OCI-LY3 (cell line): ENCODE results near the gene SLC35G1.

Experiments used
- EZH2phosphoT487 ChIP-seq: fragments of 200-600 bp; shearing (Covaris generic); IDR thresholded peaks from 2 replicates; pipeline ENCODE4 v1.6.1; 2018; ENCODE audit warnings: antibody characterized with exemption, mixed run types, low read depth
- TF ChIP-seq, protein P1 (sequence below): fragments of 200-600, 300-600 bp; sonication (generic); IDR thresholded peaks from 2 replicates; pipeline ENCODE4 v1.5.1; 2014; ENCODE audit warnings: antibody characterized with exemption, low read length, low read depth

DNA sequence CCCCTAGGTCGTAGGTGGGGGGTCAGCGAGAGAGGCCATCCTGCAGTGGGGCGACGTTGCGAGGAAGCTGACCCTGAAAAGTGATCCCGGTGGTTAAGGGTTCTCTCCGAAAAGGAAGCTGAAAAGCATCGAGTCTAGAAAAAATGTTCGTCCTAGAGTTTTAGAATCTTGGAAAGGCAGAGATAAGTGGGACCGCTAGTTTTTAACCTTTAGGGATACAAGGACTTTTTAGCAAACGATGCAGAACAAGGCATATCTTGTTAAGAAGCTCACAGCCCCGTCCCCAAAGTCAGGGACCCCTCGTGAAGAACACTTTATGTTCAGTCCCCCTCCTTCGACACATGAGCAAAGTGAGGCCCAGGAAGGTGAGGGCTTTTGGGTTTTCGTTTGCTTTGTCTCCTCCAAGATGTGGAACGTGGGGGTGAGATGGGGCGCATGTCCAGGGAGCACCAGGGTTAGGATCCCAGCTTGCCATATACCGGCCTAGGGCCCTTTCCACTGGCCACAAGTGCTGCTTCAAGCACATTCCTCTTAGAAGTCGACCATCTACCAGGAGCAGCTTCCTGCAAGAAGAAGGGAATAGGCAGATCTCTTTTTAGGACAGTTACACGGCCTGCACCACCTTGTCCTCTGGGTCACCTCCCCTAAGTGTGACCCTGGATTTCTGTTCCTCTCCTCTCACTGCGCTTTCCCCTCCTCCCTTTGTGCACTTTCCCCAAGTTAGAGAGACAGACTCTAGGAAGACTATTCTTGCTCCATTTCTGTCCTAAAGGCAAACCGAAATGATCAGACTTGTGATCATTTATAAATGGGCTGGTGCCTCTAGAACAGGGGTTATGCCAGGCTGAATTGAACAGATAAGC is 969 bp downstream of the SLC35G1 start:
- TF ChIP-seq, protein P1, sequence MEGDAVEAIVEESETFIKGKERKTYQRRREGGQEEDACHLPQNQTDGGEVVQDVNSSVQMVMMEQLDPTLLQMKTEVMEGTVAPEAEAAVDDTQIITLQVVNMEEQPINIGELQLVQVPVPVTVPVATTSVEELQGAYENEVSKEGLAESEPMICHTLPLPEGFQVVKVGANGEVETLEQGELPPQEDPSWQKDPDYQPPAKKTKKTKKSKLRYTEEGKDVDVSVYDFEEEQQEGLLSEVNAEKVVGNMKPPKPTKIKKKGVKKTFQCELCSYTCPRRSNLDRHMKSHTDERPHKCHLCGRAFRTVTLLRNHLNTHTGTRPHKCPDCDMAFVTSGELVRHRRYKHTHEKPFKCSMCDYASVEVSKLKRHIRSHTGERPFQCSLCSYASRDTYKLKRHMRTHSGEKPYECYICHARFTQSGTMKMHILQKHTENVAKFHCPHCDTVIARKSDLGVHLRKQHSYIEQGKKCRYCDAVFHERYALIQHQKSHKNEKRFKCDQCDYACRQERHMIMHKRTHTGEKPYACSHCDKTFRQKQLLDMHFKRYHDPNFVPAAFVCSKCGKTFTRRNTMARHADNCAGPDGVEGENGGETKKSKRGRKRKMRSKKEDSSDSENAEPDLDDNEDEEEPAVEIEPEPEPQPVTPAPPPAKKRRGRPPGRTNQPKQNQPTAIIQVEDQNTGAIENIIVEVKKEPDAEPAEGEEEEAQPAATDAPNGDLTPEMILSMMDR: no peak
- TF ChIP-seq EZH2phosphoT487: no peak
